DLD1 (cell line): ENCODE results near the gene MICB.

Experiments used
- in situ Hi-C: cut with HindIII; loops from 2 replicates; pipeline ENCODE4 v1.10.0; 2017; ENCODE audit warnings: low sequenced_read_pairs

MICB gene

DNA sequence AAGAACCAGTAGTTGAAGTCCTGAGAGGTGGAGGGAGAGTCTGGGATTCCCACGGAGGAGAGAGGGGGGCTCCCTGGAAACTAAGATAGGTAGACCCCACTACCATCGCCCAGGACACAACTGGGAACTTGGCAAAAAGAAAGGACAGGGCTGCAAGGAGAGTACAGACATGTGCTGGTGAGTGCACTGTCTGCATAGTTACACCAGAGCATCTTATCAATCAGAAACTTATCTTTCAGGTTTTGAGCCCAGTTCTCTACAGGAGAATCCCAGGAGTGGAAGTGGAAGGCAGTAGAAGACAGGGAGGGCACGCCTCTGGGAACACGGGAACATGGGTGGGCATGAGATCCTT is 61.6 kb downstream of the MICB start:
- in situ Hi-C loops = no loop called here

DNA sequence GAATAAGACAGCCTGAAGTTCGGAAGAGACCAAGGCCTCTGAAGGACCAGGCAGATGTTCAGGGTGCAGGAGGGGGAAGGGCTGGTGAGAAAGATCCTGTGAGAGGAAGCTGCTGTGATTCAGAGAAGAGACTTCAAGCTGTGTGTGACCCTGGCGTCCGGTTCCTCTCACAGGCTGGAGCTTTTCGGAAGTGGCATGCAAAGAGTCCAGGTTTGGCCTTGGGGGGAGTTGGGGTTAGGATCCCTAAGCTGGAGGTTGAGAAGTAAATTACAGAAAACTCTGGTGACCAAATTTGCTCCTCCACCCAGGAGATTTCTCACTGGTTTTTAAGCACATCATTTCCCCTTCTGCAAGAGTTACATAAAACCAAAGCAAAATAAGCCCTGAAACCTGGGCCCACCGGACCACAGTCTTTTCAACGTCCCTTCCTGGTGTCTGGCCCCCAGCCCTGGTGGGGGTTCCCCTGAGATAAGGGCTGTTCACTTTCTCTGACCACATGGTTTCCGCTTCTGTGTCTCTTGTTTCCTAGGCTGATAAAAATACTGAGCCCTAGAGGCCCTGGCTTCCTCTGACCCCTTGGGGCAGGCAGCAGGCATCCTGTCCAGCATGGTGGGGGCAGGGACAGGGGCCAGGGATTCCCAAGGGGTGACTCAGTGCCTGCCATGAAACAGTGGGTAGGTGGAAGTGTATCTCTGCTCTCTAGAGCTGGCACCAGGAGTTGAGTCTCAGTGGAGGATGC is 62.2 kb downstream of the MICB start:
- in situ Hi-C loops = no loop called here

GRCh38 chr6:31560697-31561058 is 62.7 kb downstream of the MICB start:
- in situ Hi-C loops = no loop called here
